K562 (cell line): ENCODE measurements around the gene SCGB3A2. TPM values are rescaled to one million over a fixed set of nuclear protein-coding genes. Genes with fewer than 3 reads are reported as not detected.

Source experiments
- ESRRA ChIP-seq: fragments of 450-650 bp; IDR thresholded peaks from 2 replicates; pipeline ENCODE4 v1.6.1; 2014; ENCODE audit warnings: low read depth, mild to moderate bottlenecking, moderate library complexity, borderline replicate concordance
- SMC3 ChIP-seq: conservative IDR thresholded peaks from 2 replicates; pipeline ENCODE4 v1.6.1; 2011; ENCODE audit warnings: low read depth, low read length, improper control_type of control experiment; ENCODE audit not compliant: insufficient read depth
- polyA plus RNA-seq, 8 experiments: library from polyadenylated mRNA; depleted of rRNA in 4 of 8; stranded (reverse) in 5 of 8; unstranded in 3 of 8; fragments of >200 nt; fragmentation: Nextera tagmentation in 2 of 8; fragmentation: Illumina TruSeq in 1 of 8; extraction: Ambion mirVana in 2 of 8; extraction: Trizol in 1 of 8; gene quantifications; 2 replicates each; pipeline versions ENCODE4 v1.2.1 to v1.2.3, GENCODE V29; 2011 to 2014; ENCODE audit warnings: inconsistent platforms in 1 of 8, missing spikeins in 1 of 8
- total RNA-seq, 7 experiments: library from RNA; depleted of rRNA in 6 of 7; stranded (reverse); fragments of >200 nt in 6 of 7; fragmentation: Illumina TruSeq in 2 of 7; extraction: Trizol in 2 of 7; gene quantifications; 2 replicates each; pipeline versions ENCODE4 v1.2.1 to v1.2.3, GENCODE V29; 2011 to 2021; ENCODE audit warnings: low replicate concordance in 1 of 7
- TF ChIP-seq, protein P1 (sequence below), 2 experiments: fragments of 450-650 bp; formaldehyde crosslinking in 1 of 2; IDR thresholded peaks; 2 replicates each; pipeline versions ENCODE4 v1.4.0 to v1.6.1; 2014 to 2020; ENCODE audit warnings: mild to moderate bottlenecking in 2 of 2, borderline replicate concordance in 1 of 2, low read depth in 1 of 2
- TF ChIP-seq, protein P2 (sequence below): fragments of 450-650 bp; formaldehyde crosslinking; IDR thresholded peaks from 2 replicates; pipeline ENCODE4 v1.4.0; 2020; ENCODE audit warnings: mild to moderate bottlenecking, moderate library complexity

Gene SCGB3A2
- total and polyA plus RNA-seq, 9 of the 15 experiments (the other 6 are each of a cell fraction or from before 2014, with no cell fraction given), result 0.35 TPM; not detected in 8

DNA sequence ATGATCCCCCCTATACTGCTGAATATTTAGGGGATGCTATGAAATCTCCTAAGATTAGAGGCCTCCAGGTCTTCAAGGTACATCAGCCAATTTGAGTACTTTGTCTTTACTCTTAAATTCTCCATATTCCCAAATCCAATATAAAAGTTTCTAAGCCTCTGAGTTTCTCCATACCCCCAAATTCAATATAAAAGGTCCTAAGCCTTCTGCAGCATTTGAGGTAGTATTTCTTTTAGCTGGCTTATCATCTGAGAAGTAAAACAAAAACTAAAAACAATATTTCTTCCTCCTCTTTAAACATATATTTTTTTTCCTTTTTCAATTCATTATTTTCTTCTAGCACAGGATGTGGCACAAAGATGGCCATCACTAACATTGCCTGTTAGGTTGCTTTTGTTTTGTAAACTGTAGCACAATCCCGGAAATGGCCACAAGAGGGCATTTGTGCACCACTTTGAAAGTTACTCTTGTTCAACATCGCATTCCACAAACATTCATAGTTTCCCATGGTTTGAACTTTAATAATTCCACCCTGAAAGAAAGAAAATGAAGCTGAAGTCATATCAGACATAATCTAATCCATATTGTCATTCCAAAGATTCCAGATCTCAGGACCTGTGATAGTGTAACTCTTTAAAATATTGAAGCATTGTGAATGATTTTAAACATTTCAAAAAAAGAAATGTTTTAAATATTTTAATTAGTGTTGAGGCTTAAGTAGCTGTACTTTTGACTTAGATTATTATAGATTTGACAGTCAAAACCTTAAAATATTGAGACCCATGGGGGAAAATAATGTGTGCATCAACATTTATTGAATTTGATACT lies 21.0 kb upstream of the SCGB3A2 start (continued):
- TF ChIP-seq, protein P1, sequence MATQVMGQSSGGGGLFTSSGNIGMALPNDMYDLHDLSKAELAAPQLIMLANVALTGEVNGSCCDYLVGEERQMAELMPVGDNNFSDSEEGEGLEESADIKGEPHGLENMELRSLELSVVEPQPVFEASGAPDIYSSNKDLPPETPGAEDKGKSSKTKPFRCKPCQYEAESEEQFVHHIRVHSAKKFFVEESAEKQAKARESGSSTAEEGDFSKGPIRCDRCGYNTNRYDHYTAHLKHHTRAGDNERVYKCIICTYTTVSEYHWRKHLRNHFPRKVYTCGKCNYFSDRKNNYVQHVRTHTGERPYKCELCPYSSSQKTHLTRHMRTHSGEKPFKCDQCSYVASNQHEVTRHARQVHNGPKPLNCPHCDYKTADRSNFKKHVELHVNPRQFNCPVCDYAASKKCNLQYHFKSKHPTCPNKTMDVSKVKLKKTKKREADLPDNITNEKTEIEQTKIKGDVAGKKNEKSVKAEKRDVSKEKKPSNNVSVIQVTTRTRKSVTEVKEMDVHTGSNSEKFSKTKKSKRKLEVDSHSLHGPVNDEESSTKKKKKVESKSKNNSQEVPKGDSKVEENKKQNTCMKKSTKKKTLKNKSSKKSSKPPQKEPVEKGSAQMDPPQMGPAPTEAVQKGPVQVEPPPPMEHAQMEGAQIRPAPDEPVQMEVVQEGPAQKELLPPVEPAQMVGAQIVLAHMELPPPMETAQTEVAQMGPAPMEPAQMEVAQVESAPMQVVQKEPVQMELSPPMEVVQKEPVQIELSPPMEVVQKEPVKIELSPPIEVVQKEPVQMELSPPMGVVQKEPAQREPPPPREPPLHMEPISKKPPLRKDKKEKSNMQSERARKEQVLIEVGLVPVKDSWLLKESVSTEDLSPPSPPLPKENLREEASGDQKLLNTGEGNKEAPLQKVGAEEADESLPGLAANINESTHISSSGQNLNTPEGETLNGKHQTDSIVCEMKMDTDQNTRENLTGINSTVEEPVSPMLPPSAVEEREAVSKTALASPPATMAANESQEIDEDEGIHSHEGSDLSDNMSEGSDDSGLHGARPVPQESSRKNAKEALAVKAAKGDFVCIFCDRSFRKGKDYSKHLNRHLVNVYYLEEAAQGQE (IDR thresholded peaks at IDR 0.05; ENCODE audit: borderline replicate concordance), result peak; percentile 34; the same call in 1 of the 2 replicates
- TF ChIP-seq, protein P1 (CRISPR knock-in tag; IDR thresholded peaks at IDR 0.05; ENCODE audit: low read depth), result no peak
- TF ChIP-seq SMC3 (peak; percentile 47; the same call in 1 of the 2 replicates), ESRRA (no peak)
- TF ChIP-seq, protein P2, sequence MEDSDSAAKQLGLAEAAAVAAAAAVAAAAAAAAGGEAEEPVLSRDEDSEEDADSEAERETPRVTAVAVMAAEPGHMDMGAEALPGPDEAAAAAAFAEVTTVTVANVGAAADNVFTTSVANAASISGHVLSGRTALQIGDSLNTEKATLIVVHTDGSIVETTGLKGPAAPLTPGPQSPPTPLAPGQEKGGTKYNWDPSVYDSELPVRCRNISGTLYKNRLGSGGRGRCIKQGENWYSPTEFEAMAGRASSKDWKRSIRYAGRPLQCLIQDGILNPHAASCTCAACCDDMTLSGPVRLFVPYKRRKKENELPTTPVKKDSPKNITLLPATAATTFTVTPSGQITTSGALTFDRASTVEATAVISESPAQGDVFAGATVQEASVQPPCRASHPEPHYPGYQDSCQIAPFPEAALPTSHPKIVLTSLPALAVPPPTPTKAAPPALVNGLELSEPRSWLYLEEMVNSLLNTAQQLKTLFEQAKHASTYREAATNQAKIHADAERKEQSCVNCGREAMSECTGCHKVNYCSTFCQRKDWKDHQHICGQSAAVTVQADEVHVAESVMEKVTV (CRISPR knock-in tag), result 0 out of 2 replicates have a peak, but pooled peaks have one; percentile 35
